HG03457 (cell line): ENCODE results near the gene PRPF19.

Experiments
- ATAC-seq: cut with Tn5 transposase; IDR thresholded peaks from one replicate; pipeline ENCODE4 v1.9.1; 2021; ENCODE audit warnings: moderate number of reproducible peaks; ENCODE audit not compliant: unreplicated experiment

Gene PRPF19

GRCh38 chr11:60876168-60876485 is 30.3 kb downstream of the PRPF19 start:
- no peak for ATAC-seq

GRCh38 chr11:60875366-60876167 is 30.8 kb downstream of the PRPF19 start:
- no peak for ATAC-seq

- no peak for ATAC-seq
Measured at GRCh38 chr11:60874421-60875365, 31.7 kb downstream of the PRPF19 start.

GRCh38 chr11:60873533-60873932 is 32.9 kb downstream of the PRPF19 start:
- ATAC-seq = no peak

- ATAC-seq = no peak
Measured at GRCh38 chr11:60872961-60873524, 33.3 kb downstream of the PRPF19 start.

GRCh38 chr11:60872124-60872960 is 34.0 kb downstream of the PRPF19 start:
- ATAC-seq = no peak

- no peak for ATAC-seq
Measured at GRCh38 chr11:60871378-60872061, 34.9 kb downstream of the PRPF19 start.

- ATAC-seq = no peak
Measured at GRCh38 chr11:60870733-60871377, 35.5 kb downstream of the PRPF19 start.

GRCh38 chr11:60870276-60870675 is 36.1 kb downstream of the PRPF19 start:
- no peak for ATAC-seq

GRCh38 chr11:60869451-60869825 is 36.9 kb downstream of the PRPF19 start:
- no peak for ATAC-seq

- no peak for ATAC-seq
Measured at GRCh38 chr11:60868682-60869450, 37.5 kb downstream of the PRPF19 start.

GRCh38 chr11:60867871-60868681 is 38.3 kb downstream of the PRPF19 start:
- ATAC-seq = no peak

GRCh38 chr11:60866911-60867870 is 39.2 kb downstream of the PRPF19 start, which contains the start of gene ZP1:
ZP1 (plus strand) TSS chr11:60867542; CDS start chr11:60867562, 20 bp downstream.
- no peak for ATAC-seq

- ATAC-seq = no peak
Measured at GRCh38 chr11:60864856-60865513, 41.4 kb downstream of the PRPF19 start.

- ATAC-seq = no peak
Measured at GRCh38 chr11:60863550-60864521, 42.5 kb downstream of the PRPF19 start.
